Nephron (organoid): ENCODE results near the gene CRHR2.

Source experiments
- H3K27ac Mint-ChIP-seq, 3 experiments: 2 replicates each; pipeline ENCODE4 v1.8.0; 2020; ENCODE audit warnings: mixed read lengths in 3 of 3, mild to moderate bottlenecking in 2 of 3, moderate library complexity in 1 of 3
- H3K27me3 Mint-ChIP-seq: 2 replicates; pipeline ENCODE4 v1.8.0; 2021; ENCODE audit warnings: low read depth, mild to moderate bottlenecking, moderate library complexity, mixed read lengths
- H3K36me3 Mint-ChIP-seq: 2 replicates; pipeline ENCODE4 v1.8.0; 2020; ENCODE audit warnings: low read depth, mixed read lengths
- H3K4me1 Mint-ChIP-seq: 2 replicates; pipeline ENCODE4 v1.8.0; 2020; ENCODE audit warnings: mixed read lengths
- H3K4me3 Mint-ChIP-seq, 3 experiments: 2 replicates each; pipeline ENCODE4 v1.8.0; 2020; ENCODE audit warnings: mild to moderate bottlenecking in 3 of 3, mixed read lengths in 3 of 3, moderate library complexity in 2 of 3
- H3K9me3 Mint-ChIP-seq: 2 replicates; pipeline ENCODE4 v1.8.0; 2020; ENCODE audit warnings: mixed read lengths
- TF ChIP-seq, protein P1 (sequence below), 3 experiments: fragments of 200-600 bp; sonication (generic); IDR thresholded peaks; one replicate each; pipeline ENCODE4 v1.5.0; 2021; ENCODE audit warnings: antibody characterized with exemption in 3 of 3; ENCODE audit not compliant: unreplicated experiment in 3 of 3

The CRHR2 gene

DNA sequence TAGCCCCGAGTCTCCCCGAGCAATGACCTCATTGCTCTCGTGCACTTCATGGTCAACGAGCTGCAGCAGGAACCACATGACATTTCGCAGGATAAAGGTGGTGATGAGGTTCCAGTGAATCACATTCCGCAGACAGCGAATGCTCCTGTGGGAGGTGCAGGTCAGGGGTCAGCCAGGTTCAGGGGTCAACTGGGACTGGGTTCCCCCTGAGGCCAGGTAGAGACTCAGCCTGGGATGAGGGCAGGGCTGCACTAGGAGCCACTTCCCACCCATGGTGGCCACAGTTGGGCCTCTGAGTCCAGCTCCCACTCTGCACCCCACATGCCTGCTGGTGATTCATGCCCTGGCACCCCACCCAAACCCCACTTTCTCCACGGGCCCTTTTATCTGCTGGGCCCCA lies 17.2 kb downstream of the CRHR2 start:
- H3K27ac Mint-ChIP-seq = no peak overlapping the region
- no peak overlapping the region for H3K4me3 Mint-ChIP-seq
- H3K27me3 Mint-ChIP-seq = peaks cover 7% of the 10 kb centered on the region
- H3K36me3 Mint-ChIP-seq = no peaks in the 10 kb centered on the region
- no peaks in the 10 kb centered on the region for H3K9me3 Mint-ChIP-seq
- H3K4me1 Mint-ChIP-seq = no peaks in the 10 kb centered on the region
- TF ChIP-seq, protein P1, sequence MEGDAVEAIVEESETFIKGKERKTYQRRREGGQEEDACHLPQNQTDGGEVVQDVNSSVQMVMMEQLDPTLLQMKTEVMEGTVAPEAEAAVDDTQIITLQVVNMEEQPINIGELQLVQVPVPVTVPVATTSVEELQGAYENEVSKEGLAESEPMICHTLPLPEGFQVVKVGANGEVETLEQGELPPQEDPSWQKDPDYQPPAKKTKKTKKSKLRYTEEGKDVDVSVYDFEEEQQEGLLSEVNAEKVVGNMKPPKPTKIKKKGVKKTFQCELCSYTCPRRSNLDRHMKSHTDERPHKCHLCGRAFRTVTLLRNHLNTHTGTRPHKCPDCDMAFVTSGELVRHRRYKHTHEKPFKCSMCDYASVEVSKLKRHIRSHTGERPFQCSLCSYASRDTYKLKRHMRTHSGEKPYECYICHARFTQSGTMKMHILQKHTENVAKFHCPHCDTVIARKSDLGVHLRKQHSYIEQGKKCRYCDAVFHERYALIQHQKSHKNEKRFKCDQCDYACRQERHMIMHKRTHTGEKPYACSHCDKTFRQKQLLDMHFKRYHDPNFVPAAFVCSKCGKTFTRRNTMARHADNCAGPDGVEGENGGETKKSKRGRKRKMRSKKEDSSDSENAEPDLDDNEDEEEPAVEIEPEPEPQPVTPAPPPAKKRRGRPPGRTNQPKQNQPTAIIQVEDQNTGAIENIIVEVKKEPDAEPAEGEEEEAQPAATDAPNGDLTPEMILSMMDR (IDR thresholded peaks at IDR 0.05; ENCODE audit: unreplicated experiment in 3 of 3) = no peak

- Mint-ChIP-seq H3K36me3 (no peaks in the 10 kb centered on the region), H3K27me3 (peaks cover 8% of the 10 kb centered on the region), H3K4me3 (no peak overlapping the region), H3K9me3 (no peaks in the 10 kb centered on the region), H3K4me1 (no peaks in the 10 kb centered on the region), H3K27ac (no peak overlapping the region)
- TF ChIP-seq, protein P1 (IDR thresholded peaks at IDR 0.05; ENCODE audit: unreplicated experiment in 3 of 3) = no peak
These were observed 17.9 kb downstream of the CRHR2 start for GRCh38 chr7:30664184-30664885.

DNA sequence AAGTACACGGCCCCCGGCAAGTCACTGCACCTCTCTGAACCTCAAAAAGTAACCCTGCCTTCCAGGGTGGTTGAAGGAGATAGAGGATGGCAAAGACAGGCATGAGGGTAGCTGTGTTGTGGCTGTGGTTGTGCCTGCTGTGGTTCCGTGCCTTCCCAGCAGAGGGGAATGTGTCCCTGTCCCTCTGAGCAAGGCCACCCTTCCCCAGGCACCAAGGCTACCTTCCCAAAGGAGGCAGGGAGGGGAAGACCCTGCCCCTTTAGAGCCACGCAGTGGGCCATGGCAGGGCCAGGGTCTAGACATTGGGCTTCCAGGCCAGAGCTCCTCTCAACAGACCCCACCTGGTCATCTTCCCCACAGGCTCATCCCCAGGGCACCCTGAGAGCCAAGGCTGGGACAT lies 18.8 kb downstream of the CRHR2 start:
- no peaks in the 10 kb centered on the region for H3K36me3 Mint-ChIP-seq

DNA sequence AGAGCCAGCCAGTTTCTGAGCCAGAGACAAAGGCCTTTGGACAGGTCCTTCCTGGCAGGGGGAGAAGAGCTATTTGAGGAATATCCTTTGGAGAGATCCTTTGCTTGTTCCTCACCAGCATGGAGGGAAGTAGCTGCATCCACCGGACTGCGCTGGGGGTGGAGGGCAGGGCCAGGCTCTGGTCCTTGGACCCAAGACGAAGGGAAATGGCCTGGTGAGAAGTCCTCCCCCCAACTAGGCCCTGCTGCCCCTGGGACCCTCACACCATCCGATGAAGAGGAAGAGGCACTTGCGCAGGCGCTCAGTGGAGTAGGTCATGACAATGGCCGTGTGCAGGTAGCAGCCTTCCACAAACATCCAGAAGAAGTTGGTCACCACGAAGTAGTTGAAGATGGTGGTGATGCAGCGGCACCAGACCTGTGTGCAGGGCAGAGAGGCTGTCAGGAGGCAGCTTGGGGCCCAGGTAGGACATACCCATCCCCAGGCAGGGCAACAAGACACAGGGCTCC lies 19.8 kb downstream of the CRHR2 start:
- peaks cover 7% of the 10 kb centered on the region for H3K27me3 Mint-ChIP-seq
- no peaks in the 10 kb centered on the region for H3K36me3 Mint-ChIP-seq
- H3K27ac Mint-ChIP-seq = no peak overlapping the region
- no peaks in the 10 kb centered on the region for H3K4me1 Mint-ChIP-seq
- TF ChIP-seq, protein P1 (IDR thresholded peaks at IDR 0.05; ENCODE audit: unreplicated experiment in 3 of 3) = no peak
- H3K9me3 Mint-ChIP-seq = no peaks in the 10 kb centered on the region
- no peak overlapping the region for H3K4me3 Mint-ChIP-seq

More for the DNA sequence above, 18.8 kb downstream of the CRHR2 start:
- Mint-ChIP-seq H3K27ac (no peak overlapping the region), H3K4me3 (no peak overlapping the region), H3K9me3 (no peaks in the 10 kb centered on the region), H3K4me1 (no peaks in the 10 kb centered on the region), H3K27me3 (peaks cover 7% of the 10 kb centered on the region)
- TF ChIP-seq, protein P1 (IDR thresholded peaks at IDR 0.05; ENCODE audit: unreplicated experiment in 3 of 3) = no peak

GRCh38 chr7:30661926-30662325 lies 20.3 kb downstream of the CRHR2 start:
- Mint-ChIP-seq H3K36me3 (no peaks in the 10 kb centered on the region), H3K4me1 (no peaks in the 10 kb centered on the region), H3K27ac (no peak overlapping the region), H3K27me3 (peaks cover 7% of the 10 kb centered on the region), H3K9me3 (no peaks in the 10 kb centered on the region), H3K4me3 (no peak overlapping the region)
- TF ChIP-seq, protein P1 (IDR thresholded peaks at IDR 0.05; ENCODE audit: unreplicated experiment in 3 of 3) = no peak
